Spinal cord (tissue), 10 donors: ENCODE results near the gene CLMN. TPM values are rescaled to one million over a fixed set of nuclear protein-coding genes. Genes with fewer than 3 reads are reported as not detected.
"Not testable (repeated sequence)": the region's sequence is repeated elsewhere in the genome, so short reads cannot be mapped to it uniquely, and the experiment has no call there.

ENCODE experiments used
- DNase-seq, 6 donors: peaks; one replicate each; pipeline versions ENCODE4 v3.0.0 to v3.0.0-alpha.2; 2013 to 2015; ENCODE audit warnings: low spot score in 6 of 6, low read depth in 4 of 6
- H3K27ac ChIP-seq: one replicate; pipeline ENCODE4 v1.5.1; 2013; ENCODE audit warnings: low read depth, low read length, control low read depth
- H3K27me3 ChIP-seq: one replicate; pipeline ENCODE4 v1.6.1; 2013; ENCODE audit warnings: low read length; ENCODE audit not compliant: control insufficient read depth, insufficient read depth
- H3K36me3 ChIP-seq: one replicate; pipeline ENCODE4 v1.6.1; 2013; ENCODE audit warnings: low read length; ENCODE audit not compliant: control insufficient read depth, insufficient read depth
- H3K4me1 ChIP-seq: one replicate; pipeline ENCODE4 v1.6.1; 2013; ENCODE audit warnings: low read length; ENCODE audit not compliant: control insufficient read depth, insufficient read depth
- H3K4me3 ChIP-seq: one replicate; pipeline ENCODE4 v1.5.1; 2013; ENCODE audit warnings: low read depth, low read length, control low read depth
- H3K9me3 ChIP-seq: one replicate; pipeline ENCODE4 v1.6.1; 2013; ENCODE audit warnings: low read length; ENCODE audit not compliant: control insufficient read depth, insufficient read depth
- WGBS: methylation state at CpG from one replicate; pipeline ENCODE4 v1.1.5; 2013; ENCODE audit warnings: missing lambda C conversion rate; ENCODE audit not compliant: insufficient coverage; 5-methylcytosine and 5-hydroxymethylcytosine counted together
- polyA plus RNA-seq, 2 donors: library from polyadenylated mRNA; unstranded; fragments of 120-200 nt; gene quantifications; one replicate each; pipeline ENCODE4 v1.2.1, GENCODE V29; 2013; ENCODE audit not compliant: insufficient read length in 2 of 2
- total RNA-seq, 2 donors: library from RNA; depleted of rRNA in 1 of 2; stranded (reverse); fragments of 120-200 nt in 1 of 2; fragments of >200 nt in 1 of 2; gene quantifications; one replicate each; pipeline versions ENCODE4 v1.2.3 to v1.2.4, GENCODE V29; 2013 to 2014
- donor health status: healthy.

CLMN gene
- total and polyA plus RNA-seq, 4 donors: 4.1 to 18.8 (median 8.6) TPM

- DNase-seq, H3K4me1 ChIP-seq, H3K36me3 ChIP-seq, H3K27me3 ChIP-seq, H3K27ac ChIP-seq, H3K4me3 ChIP-seq, H3K9me3 ChIP-seq: not testable (repeated sequence)
- WGBS: 60% methylated on average over 1 of the region's 5 CpGs
These were observed 36.7 kb downstream of the CLMN start for GRCh38 chr14:95282986-95283380.

GRCh38 chr14:95282354-95282985 is 37.2 kb downstream of the CLMN start:
- Histone ChIP-seq H3K27ac (no peak overlapping the region), H3K27me3 (no peaks in the 10 kb centered on the region), H3K36me3 (no peaks in the 10 kb centered on the region), H3K9me3 (no peaks in the 10 kb centered on the region), H3K4me1 (no peaks in the 10 kb centered on the region), H3K4me3 (no peak overlapping the region)
- no peak for DNase-seq
- 71% methylated on average over 2 of the region's 2 CpGs for WGBS

GRCh38 chr14:95281560-95282176 is 38.0 kb downstream of the CLMN start:
- no peaks in the 10 kb centered on the region for H3K4me1 ChIP-seq
- WGBS: no CpG with 5 or more reads among the region's 4 CpGs
- no peaks in the 10 kb centered on the region for H3K36me3 ChIP-seq
- no peaks in the 10 kb centered on the region for H3K9me3 ChIP-seq
- no peak overlapping the region for H3K27ac ChIP-seq
- H3K4me3 ChIP-seq: no peak overlapping the region
- no peak for DNase-seq
- no peaks in the 10 kb centered on the region for H3K27me3 ChIP-seq

- DNase-seq: no peak
- H3K4me1 ChIP-seq: no peaks in the 10 kb centered on the region
- H3K27ac ChIP-seq: no peak overlapping the region
- no peaks in the 10 kb centered on the region for H3K27me3 ChIP-seq
- no peaks in the 10 kb centered on the region for H3K9me3 ChIP-seq
- H3K4me3 ChIP-seq: no peak overlapping the region
- WGBS: 88% methylated on average over 6 of the region's 7 CpGs
- H3K36me3 ChIP-seq: no peaks in the 10 kb centered on the region
These were observed 44.2 kb downstream of the CLMN start for GRCh38 chr14:95275494-95275893.

- Histone ChIP-seq H3K9me3 (no peaks in the 10 kb centered on the region), H3K4me1 (no peaks in the 10 kb centered on the region), H3K36me3 (no peaks in the 10 kb centered on the region), H3K4me3 (no peak overlapping the region), H3K27ac (no peak overlapping the region), H3K27me3 (no peaks in the 10 kb centered on the region)
- no peak for DNase-seq
- WGBS: 97% methylated on average over 3 of the region's 6 CpGs
These were observed 44.8 kb downstream of the CLMN start for GRCh38 chr14:95274874-95275273.

- WGBS: 93% methylated on average over 5 of the region's 7 CpGs
- Histone ChIP-seq H3K27ac (no peak overlapping the region), H3K27me3 (no peaks in the 10 kb centered on the region), H3K9me3 (no peaks in the 10 kb centered on the region), H3K4me3 (no peak overlapping the region), H3K36me3 (no peaks in the 10 kb centered on the region), H3K4me1 (no peaks in the 10 kb centered on the region)
- no peak for DNase-seq
These were observed 45.4 kb downstream of the CLMN start for GRCh38 chr14:95274279-95274678.

- no peak for DNase-seq
- WGBS: 96% methylated on average over 11 of the region's 17 CpGs
- Histone ChIP-seq H3K4me1 (no peaks in the 10 kb centered on the region), H3K27ac (no peak overlapping the region), H3K36me3 (no peaks in the 10 kb centered on the region), H3K27me3 (no peaks in the 10 kb centered on the region), H3K9me3 (no peaks in the 10 kb centered on the region), H3K4me3 (no peak overlapping the region)
These were observed 46.4 kb downstream of the CLMN start for GRCh38 chr14:95273001-95273978.

GRCh38 chr14:95272057-95272456 is 47.7 kb downstream of the CLMN start:
- H3K27me3 ChIP-seq: no peaks in the 10 kb centered on the region
- H3K9me3 ChIP-seq: no peaks in the 10 kb centered on the region
- H3K36me3 ChIP-seq: no peaks in the 10 kb centered on the region
- WGBS: 86% methylated on average over 5 of the region's 5 CpGs
- H3K4me3 ChIP-seq: no peak overlapping the region
- DNase-seq: no peak
- H3K4me1 ChIP-seq: no peaks in the 10 kb centered on the region
- H3K27ac ChIP-seq: no peak overlapping the region

GRCh38 chr14:95270203-95270602 is 49.5 kb downstream of the CLMN start:
- no CpG with 5 or more reads among the region's 2 CpGs for WGBS

More at GRCh38 chr14:95270203-95270602, 49.5 kb downstream of the CLMN start:
- H3K4me1 ChIP-seq: no peaks in the 10 kb centered on the region
- H3K4me3 ChIP-seq: no peak overlapping the region
- H3K27me3 ChIP-seq: no peaks in the 10 kb centered on the region
- H3K36me3 ChIP-seq: no peaks in the 10 kb centered on the region
- DNase-seq: no peak
- no peaks in the 10 kb centered on the region for H3K9me3 ChIP-seq
- no peak overlapping the region for H3K27ac ChIP-seq
